HEK293 (cell line): ENCODE results near the gene CRIP1.

Experiments used
- CTCF ChIA-PET: fragments of 350-600 bp; formaldehyde crosslinking; extraction: SDS; loops from one replicate; lab custom pipeline; 2021; ENCODE audit warnings: antibody characterized with exemption; lab: Yijun Ruan, JAX
- POLR2A ChIA-PET: fragments of 300-600 bp; formaldehyde crosslinking; extraction: SDS; loops from one replicate; lab custom pipeline; 2020; ENCODE audit warnings: antibody characterized with exemption, inconsistent platforms; lab: Yijun Ruan, JAX
- H3K27ac ChIP-seq: fragments of 200-500 bp; sonication (Bioruptor generic); 2 replicates; pipeline ENCODE4 v1.5.1; 2014; ENCODE audit warnings: low read depth, low read length, control low read depth, inconsistent platforms; ENCODE audit errors: extremely low read depth
- H3K36me3 ChIP-seq, 2 experiments: fragments of 200-500 bp in 1 of 2; sonication (Bioruptor generic) in 1 of 2; 1 replicate in 1 of 2; 2 replicates in 1 of 2; pipeline ENCODE4 v1.5.1; 2014 to 2017; ENCODE audit warnings: inconsistent platforms in 2 of 2, low read length in 2 of 2; ENCODE audit not compliant: control insufficient read depth in 2 of 2, insufficient read depth in 1 of 2
- H3K4me1 ChIP-seq: fragments of 200-500 bp; sonication (Bioruptor generic); 2 replicates; pipeline ENCODE4 v1.5.1; 2014; ENCODE audit warnings: mild to moderate bottlenecking, low read length, inconsistent platforms; ENCODE audit not compliant: control insufficient read depth, insufficient read depth
- H3K4me3 ChIP-seq: 2 replicates; pipeline ENCODE4 v1.5.1; 2011; ENCODE audit warnings: low read depth, mild to moderate bottlenecking, control low read depth, low read length, moderate library complexity
- H3K9me3 ChIP-seq: fragments of 200-500 bp; sonication (Bioruptor generic); 2 replicates; pipeline ENCODE4 v1.5.1; 2014; ENCODE audit warnings: low read depth, low read length, inconsistent platforms; ENCODE audit not compliant: control insufficient read depth, insufficient read depth
- GLI2 ChIP-seq: fragments of 450-650 bp; formaldehyde crosslinking; IDR thresholded peaks from 2 replicates; pipeline ENCODE4; 2017; ENCODE audit warnings: missing biosample characterization, missing genetic modification characterization, low read depth, borderline replicate concordance
- GLI4 ChIP-seq: fragments of 450-650 bp; formaldehyde crosslinking; IDR thresholded peaks from 2 replicates; pipeline ENCODE4 v1.5.1; 2016; ENCODE audit warnings: missing biosample characterization, missing genetic modification characterization
- KLF1 ChIP-seq: fragments of 450-650 bp; formaldehyde crosslinking; IDR thresholded peaks from 2 replicates; pipeline ENCODE4 v1.5.1; 2016; ENCODE audit warnings: missing biosample characterization, missing genetic modification characterization
- PRDM6 ChIP-seq: fragments of 450-650 bp; formaldehyde crosslinking; IDR thresholded peaks from 2 replicates; pipeline ENCODE4 v1.5.1; 2017; ENCODE audit warnings: missing biosample characterization, missing genetic modification characterization
- SP2 ChIP-seq: fragments of 450-650 bp; formaldehyde crosslinking; IDR thresholded peaks from 2 replicates; pipeline ENCODE4 v1.5.1; 2016; ENCODE audit warnings: missing biosample characterization, missing genetic modification characterization
- ZBTB11 ChIP-seq: fragments of 450-650 bp; formaldehyde crosslinking; conservative IDR thresholded peaks from 2 replicates; pipeline ENCODE4 v1.5.1; 2016; ENCODE audit warnings: low read depth, missing biosample characterization, missing genetic modification characterization
- ZBTB17 ChIP-seq: fragments of 450-650 bp; formaldehyde crosslinking; IDR thresholded peaks from 2 replicates; pipeline ENCODE4 v1.5.1; 2016; ENCODE audit warnings: missing biosample characterization, missing genetic modification characterization
- ZBTB20 ChIP-seq: fragments of 450-650 bp; formaldehyde crosslinking; IDR thresholded peaks from 2 replicates; pipeline ENCODE4 v1.5.1; 2016; ENCODE audit warnings: missing biosample characterization, missing genetic modification characterization
- ZFP69B ChIP-seq: fragments of 450-650 bp; formaldehyde crosslinking; IDR thresholded peaks from 2 replicates; pipeline ENCODE4 v1.5.1; 2016; ENCODE audit warnings: missing biosample characterization, missing genetic modification characterization
- ZNF214 ChIP-seq: fragments of 450-650 bp; formaldehyde crosslinking; IDR thresholded peaks from 2 replicates; pipeline ENCODE4 v1.5.1; 2017; ENCODE audit warnings: missing biosample characterization, mild to moderate bottlenecking, missing genetic modification characterization, borderline replicate concordance
- ZNF223 ChIP-seq: fragments of 450-650 bp; formaldehyde crosslinking; IDR thresholded peaks from 2 replicates; pipeline ENCODE4 v1.5.1; 2016; ENCODE audit warnings: missing biosample characterization, missing genetic modification characterization
- ZNF335 ChIP-seq: fragments of 450-650 bp; formaldehyde crosslinking; conservative IDR thresholded peaks from 2 replicates; pipeline ENCODE4 v1.5.1; 2016; ENCODE audit warnings: missing biosample characterization, missing genetic modification characterization
- ZNF341 ChIP-seq: fragments of 450-650 bp; formaldehyde crosslinking; IDR thresholded peaks from 2 replicates; pipeline ENCODE4; 2016; ENCODE audit warnings: low read depth, missing biosample characterization, missing genetic modification characterization
- ZNF354C ChIP-seq: fragments of 450-650 bp; formaldehyde crosslinking; IDR thresholded peaks from 2 replicates; pipeline ENCODE4 v1.5.1; 2016; ENCODE audit warnings: missing biosample characterization, missing genetic modification characterization, low read depth, borderline replicate concordance
- ZNF366 ChIP-seq: fragments of 450-650 bp; formaldehyde crosslinking; conservative IDR thresholded peaks from 2 replicates; pipeline ENCODE4 v1.5.1; 2016; ENCODE audit warnings: missing biosample characterization, missing genetic modification characterization
- ZNF48 ChIP-seq: fragments of 450-650 bp; formaldehyde crosslinking; IDR thresholded peaks from 2 replicates; pipeline ENCODE4 v1.5.1; 2016; ENCODE audit warnings: missing biosample characterization, missing genetic modification characterization
- ZNF510 ChIP-seq: fragments of 450-650 bp; formaldehyde crosslinking; IDR thresholded peaks from 2 replicates; pipeline ENCODE4 v1.5.1; 2018; ENCODE audit warnings: mild to moderate bottlenecking, missing genetic modification characterization, missing biosample characterization; ENCODE audit not compliant: insufficient replicate concordance
- ZNF626 ChIP-seq: fragments of 450-650 bp; sonication (Bioruptor Pico); formaldehyde crosslinking; IDR thresholded peaks from 2 replicates; pipeline ENCODE4 v1.5.1; 2018; ENCODE audit warnings: missing biosample characterization, missing genetic modification characterization, inconsistent platforms
- ZNF791 ChIP-seq: fragments of 450-650 bp; formaldehyde crosslinking; IDR thresholded peaks from 2 replicates; pipeline ENCODE4 v1.5.1; 2016; ENCODE audit warnings: missing biosample characterization, missing genetic modification characterization
- TF ChIP-seq, protein P1 (sequence below): fragments of 450-650 bp; formaldehyde crosslinking; IDR thresholded peaks from 2 replicates; pipeline ENCODE4 v1.5.1; 2016; ENCODE audit warnings: missing biosample characterization, missing genetic modification characterization
- TF ChIP-seq, protein P2 (sequence below): fragments of 450-650 bp; IDR thresholded peaks from 2 replicates; pipeline ENCODE4 v1.5.1; 2018; ENCODE audit warnings: missing biosample characterization, mild to moderate bottlenecking, missing genetic modification characterization
- TF ChIP-seq, protein P3 (sequence below): sonication (generic); formaldehyde crosslinking; IDR thresholded peaks from 2 replicates; pipeline ENCODE4 v1.8.1; 2022; ENCODE audit warnings: mild to moderate bottlenecking, moderate library complexity, missing genetic modification reagents

The CRIP1 gene

GRCh38 chr14:105452963-105453362 lies 33.7 kb upstream of the CRIP1 start:
- no peaks in the 10 kb centered on the region for H3K4me1 ChIP-seq
- H3K27ac ChIP-seq = no peak overlapping the region
- ChIA-PET POLR2A (no interaction called here), CTCF (interaction anchor here (1.1 kb wide), 1 partner anchor 28 kb away, joined by 6 read pairs; no protein-coding TSS in a partner anchor)
- TF ChIP-seq ZFP69B (no peak), ZNF223 (tag by site-specific recombination) (no peak)
- TF ChIP-seq, protein P1, sequence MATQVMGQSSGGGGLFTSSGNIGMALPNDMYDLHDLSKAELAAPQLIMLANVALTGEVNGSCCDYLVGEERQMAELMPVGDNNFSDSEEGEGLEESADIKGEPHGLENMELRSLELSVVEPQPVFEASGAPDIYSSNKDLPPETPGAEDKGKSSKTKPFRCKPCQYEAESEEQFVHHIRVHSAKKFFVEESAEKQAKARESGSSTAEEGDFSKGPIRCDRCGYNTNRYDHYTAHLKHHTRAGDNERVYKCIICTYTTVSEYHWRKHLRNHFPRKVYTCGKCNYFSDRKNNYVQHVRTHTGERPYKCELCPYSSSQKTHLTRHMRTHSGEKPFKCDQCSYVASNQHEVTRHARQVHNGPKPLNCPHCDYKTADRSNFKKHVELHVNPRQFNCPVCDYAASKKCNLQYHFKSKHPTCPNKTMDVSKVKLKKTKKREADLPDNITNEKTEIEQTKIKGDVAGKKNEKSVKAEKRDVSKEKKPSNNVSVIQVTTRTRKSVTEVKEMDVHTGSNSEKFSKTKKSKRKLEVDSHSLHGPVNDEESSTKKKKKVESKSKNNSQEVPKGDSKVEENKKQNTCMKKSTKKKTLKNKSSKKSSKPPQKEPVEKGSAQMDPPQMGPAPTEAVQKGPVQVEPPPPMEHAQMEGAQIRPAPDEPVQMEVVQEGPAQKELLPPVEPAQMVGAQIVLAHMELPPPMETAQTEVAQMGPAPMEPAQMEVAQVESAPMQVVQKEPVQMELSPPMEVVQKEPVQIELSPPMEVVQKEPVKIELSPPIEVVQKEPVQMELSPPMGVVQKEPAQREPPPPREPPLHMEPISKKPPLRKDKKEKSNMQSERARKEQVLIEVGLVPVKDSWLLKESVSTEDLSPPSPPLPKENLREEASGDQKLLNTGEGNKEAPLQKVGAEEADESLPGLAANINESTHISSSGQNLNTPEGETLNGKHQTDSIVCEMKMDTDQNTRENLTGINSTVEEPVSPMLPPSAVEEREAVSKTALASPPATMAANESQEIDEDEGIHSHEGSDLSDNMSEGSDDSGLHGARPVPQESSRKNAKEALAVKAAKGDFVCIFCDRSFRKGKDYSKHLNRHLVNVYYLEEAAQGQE (tag by site-specific recombination) = 0 out of 2 replicates have a peak, but pooled peaks have one; percentile 33
- H3K9me3 ChIP-seq = no peaks in the 10 kb centered on the region
- H3K36me3 ChIP-seq = peaks cover 13 to 82% of the 10 kb centered on the region in 2 experiments; a peak in 2 of 3 replicates
- no peak overlapping the region for H3K4me3 ChIP-seq

DNA sequence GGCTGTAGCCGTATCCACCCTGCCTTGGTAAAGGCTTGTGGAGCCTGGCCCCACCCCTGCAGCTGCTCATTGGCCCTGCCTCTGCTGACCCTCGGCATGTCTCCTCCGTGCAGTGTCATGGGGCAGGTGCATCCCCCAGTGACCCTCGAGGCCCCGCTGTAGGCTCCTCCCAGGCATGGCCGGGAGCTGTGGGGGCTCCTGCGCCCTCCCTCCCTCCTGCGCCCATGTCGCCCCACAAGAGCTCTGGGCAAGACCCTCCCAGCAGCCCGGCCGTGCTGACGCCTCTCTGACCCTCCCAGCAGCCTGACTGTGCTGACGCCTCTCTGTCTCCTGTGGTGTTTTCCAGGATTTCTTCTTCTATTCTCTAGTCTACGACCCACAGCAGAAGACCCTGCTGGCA lies 32.8 kb upstream of the CRIP1 start:
- CTCF ChIA-PET = no interaction called here
- no peak for TF ChIP-seq ZBTB20 (tag by site-specific recombination)
- no peak for TF ChIP-seq ZNF335 (tag by site-specific recombination)
- no peak for TF ChIP-seq ZNF341 (tag by site-specific recombination)
- no peak for TF ChIP-seq ZNF354C (tag by site-specific recombination)
- TF ChIP-seq KLF1 (tag by site-specific recombination) = no peak
- no peak for TF ChIP-seq ZNF510
- TF ChIP-seq GLI2 (tag by site-specific recombination) = no peak
- no peak for TF ChIP-seq ZNF366
- no peak for TF ChIP-seq SP2
- no peak for TF ChIP-seq ZBTB11 (tag by site-specific recombination)
- TF ChIP-seq ZNF791 (tag by site-specific recombination) = no peak
- no peak for TF ChIP-seq ZNF626 (tag by site-specific recombination)
- TF ChIP-seq, protein P2, sequence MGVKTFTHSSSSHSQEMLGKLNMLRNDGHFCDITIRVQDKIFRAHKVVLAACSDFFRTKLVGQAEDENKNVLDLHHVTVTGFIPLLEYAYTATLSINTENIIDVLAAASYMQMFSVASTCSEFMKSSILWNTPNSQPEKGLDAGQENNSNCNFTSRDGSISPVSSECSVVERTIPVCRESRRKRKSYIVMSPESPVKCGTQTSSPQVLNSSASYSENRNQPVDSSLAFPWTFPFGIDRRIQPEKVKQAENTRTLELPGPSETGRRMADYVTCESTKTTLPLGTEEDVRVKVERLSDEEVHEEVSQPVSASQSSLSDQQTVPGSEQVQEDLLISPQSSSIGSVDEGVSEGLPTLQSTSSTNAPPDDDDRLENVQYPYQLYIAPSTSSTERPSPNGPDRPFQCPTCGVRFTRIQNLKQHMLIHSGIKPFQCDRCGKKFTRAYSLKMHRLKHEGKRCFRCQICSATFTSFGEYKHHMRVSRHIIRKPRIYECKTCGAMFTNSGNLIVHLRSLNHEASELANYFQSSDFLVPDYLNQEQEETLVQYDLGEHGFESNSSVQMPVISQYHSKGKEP (tag by site-specific recombination) = no peak
- no peak for TF ChIP-seq ZNF48 (tag by site-specific recombination)
- TF ChIP-seq GLI4 (tag by site-specific recombination) = no peak
- TF ChIP-seq ZNF214 (tag by site-specific recombination) = no peak
- TF ChIP-seq, protein P3, sequence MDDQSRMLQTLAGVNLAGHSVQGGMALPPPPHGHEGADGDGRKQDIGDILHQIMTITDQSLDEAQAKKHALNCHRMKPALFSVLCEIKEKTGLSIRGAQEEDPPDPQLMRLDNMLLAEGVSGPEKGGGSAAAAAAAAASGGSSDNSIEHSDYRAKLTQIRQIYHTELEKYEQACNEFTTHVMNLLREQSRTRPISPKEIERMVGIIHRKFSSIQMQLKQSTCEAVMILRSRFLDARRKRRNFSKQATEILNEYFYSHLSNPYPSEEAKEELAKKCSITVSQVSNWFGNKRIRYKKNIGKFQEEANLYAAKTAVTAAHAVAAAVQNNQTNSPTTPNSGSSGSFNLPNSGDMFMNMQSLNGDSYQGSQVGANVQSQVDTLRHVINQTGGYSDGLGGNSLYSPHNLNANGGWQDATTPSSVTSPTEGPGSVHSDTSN (CRISPR knock-in tag) = no peak
- no peak for TF ChIP-seq PRDM6
- TF ChIP-seq ZBTB17 (tag by site-specific recombination) = no peak
- TF ChIP-seq, all 188 proteins: peak for 0
- Histone ChIP-seq H3K4me1 (no peaks in the 10 kb centered on the region), H3K4me3 (no peak overlapping the region), H3K36me3 (peaks cover 13 to 89% of the 10 kb centered on the region in 2 experiments; a peak in 2 of 3 replicates), H3K27ac (no peak overlapping the region), H3K9me3 (no peaks in the 10 kb centered on the region)
- POLR2A ChIA-PET = no interaction called here
